ENCODE results near the gene DDX42.

GRCh38 chr17:63853260-63853659, 79.3 kb downstream of the DDX42 start:
- TF ChIP-seq EZH2phosphoT487 (IDR thresholded peaks at IDR 0.05; ENCODE audit: insufficient read depth, low read depth), result no peak
- no peak for TF ChIP-seq EZH2 (IDR thresholded peaks at IDR 0.05; ENCODE audit: insufficient read depth, poor library complexity, severe bottlenecking)

Measured in GM23248 (cell line).